ENCODE data around the gene DNAJC5G.

- TF ChIP-seq, protein P1, sequence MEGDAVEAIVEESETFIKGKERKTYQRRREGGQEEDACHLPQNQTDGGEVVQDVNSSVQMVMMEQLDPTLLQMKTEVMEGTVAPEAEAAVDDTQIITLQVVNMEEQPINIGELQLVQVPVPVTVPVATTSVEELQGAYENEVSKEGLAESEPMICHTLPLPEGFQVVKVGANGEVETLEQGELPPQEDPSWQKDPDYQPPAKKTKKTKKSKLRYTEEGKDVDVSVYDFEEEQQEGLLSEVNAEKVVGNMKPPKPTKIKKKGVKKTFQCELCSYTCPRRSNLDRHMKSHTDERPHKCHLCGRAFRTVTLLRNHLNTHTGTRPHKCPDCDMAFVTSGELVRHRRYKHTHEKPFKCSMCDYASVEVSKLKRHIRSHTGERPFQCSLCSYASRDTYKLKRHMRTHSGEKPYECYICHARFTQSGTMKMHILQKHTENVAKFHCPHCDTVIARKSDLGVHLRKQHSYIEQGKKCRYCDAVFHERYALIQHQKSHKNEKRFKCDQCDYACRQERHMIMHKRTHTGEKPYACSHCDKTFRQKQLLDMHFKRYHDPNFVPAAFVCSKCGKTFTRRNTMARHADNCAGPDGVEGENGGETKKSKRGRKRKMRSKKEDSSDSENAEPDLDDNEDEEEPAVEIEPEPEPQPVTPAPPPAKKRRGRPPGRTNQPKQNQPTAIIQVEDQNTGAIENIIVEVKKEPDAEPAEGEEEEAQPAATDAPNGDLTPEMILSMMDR (conservative IDR thresholded peaks at IDR 0.05 in 1 of 2, IDR thresholded peaks at IDR 0.05 in 1 of 2; ENCODE audit: extremely low read depth in 1 of 2, insufficient read depth in 1 of 2, low read depth in 1 of 2, low read length in 2 of 2): no peak
- TF ChIP-seq EZH2 (IDR thresholded peaks at IDR 0.05; ENCODE audit: borderline replicate concordance, low read length): no peak
Observed at GRCh38 chr2:27245626-27246025, 29.6 kb upstream of the DNAJC5G start.

Data from mammary epithelial cell (primary cell).